CD8-positive, alpha-beta memory T cell (primary cell): ENCODE data around the gene SMS. TPM values are rescaled to one million over a fixed set of nuclear protein-coding genes. Genes with fewer than 3 reads are reported as not detected.

ENCODE experiments used
- CTCF ChIA-PET: fragments of 350-600 bp; sonication (Branson Sonifier 250); formaldehyde crosslinking; loops from one replicate; lab custom pipeline; 2021; ENCODE audit warnings: antibody characterized with exemption; lab: Charles Lee
- POLR2A ChIA-PET: fragments of 350-600 bp; sonication (Branson Sonifier 250); formaldehyde crosslinking; loops from one replicate; lab custom pipeline; 2021; ENCODE audit warnings: antibody characterized with exemption; lab: Charles Lee
- DNase-seq, 5 donors: peaks; one replicate each; pipeline versions ENCODE4 v3.0.0 to v3.0.0-alpha.2; 2020 to 2022; ENCODE audit warnings: mixed read lengths in 1 of 5
- H3K27ac ChIP-seq: one replicate; pipeline ENCODE4 v1.7.0; 2013; ENCODE audit warnings: low read depth, mild to moderate bottlenecking, low read length, moderate library complexity
- H3K27me3 ChIP-seq: 2 replicates; pipeline ENCODE4 v1.7.0; 2013; ENCODE audit warnings: low read length, mild to moderate bottlenecking; ENCODE audit not compliant: insufficient read depth, poor library complexity, severe bottlenecking
- H3K36me3 ChIP-seq: 2 replicates; pipeline ENCODE4 v1.7.0; 2013; ENCODE audit warnings: mild to moderate bottlenecking, low read length, moderate library complexity; ENCODE audit not compliant: insufficient read depth
- H3K4me1 ChIP-seq: 2 replicates; pipeline ENCODE4 v1.7.0; 2013; ENCODE audit warnings: mild to moderate bottlenecking, low read length, moderate library complexity; ENCODE audit not compliant: insufficient read depth
- H3K4me3 ChIP-seq: 2 replicates; pipeline ENCODE4 v1.7.0; 2013; ENCODE audit warnings: mild to moderate bottlenecking, low read length
- H3K9me3 ChIP-seq: 2 replicates; pipeline ENCODE4 v1.7.0; 2013; ENCODE audit warnings: mild to moderate bottlenecking, low read length
- H3K27ac Mint-ChIP-seq, 8 donors: one replicate each; pipeline ENCODE4 v1.8.0; 2020 to 2021; ENCODE audit warnings: mixed read lengths in 8 of 8, mild to moderate bottlenecking in 6 of 8, inconsistent platforms in 3 of 8, moderate library complexity in 3 of 8
- H3K27me3 Mint-ChIP-seq, 2 donors: one replicate each; pipeline ENCODE4 v1.8.0; 2020 to 2021; ENCODE audit warnings: mixed read lengths in 2 of 2, mild to moderate bottlenecking in 1 of 2, moderate library complexity in 1 of 2
- H3K36me3 Mint-ChIP-seq, 3 donors: one replicate each; pipeline ENCODE4 v1.8.0; 2020 to 2021; ENCODE audit warnings: mixed read lengths in 3 of 3, inconsistent platforms in 1 of 3, mild to moderate bottlenecking in 1 of 3
- H3K4me1 Mint-ChIP-seq, 3 donors: one replicate each; pipeline ENCODE4 v1.8.0; 2020 to 2021; ENCODE audit warnings: mixed read lengths in 3 of 3, inconsistent platforms in 1 of 3, mild to moderate bottlenecking in 1 of 3
- H3K4me3 Mint-ChIP-seq, 7 donors: one replicate each; pipeline ENCODE4 v1.8.0; 2020 to 2021; ENCODE audit warnings: mixed read lengths in 7 of 7, mild to moderate bottlenecking in 6 of 7, moderate library complexity in 4 of 7, inconsistent platforms in 2 of 7
- H3K9me3 Mint-ChIP-seq, 5 donors: one replicate each; pipeline ENCODE4 v1.8.0; 2020 to 2022; ENCODE audit warnings: mixed read lengths in 5 of 5, mild to moderate bottlenecking in 3 of 5, moderate library complexity in 2 of 5, inconsistent platforms in 1 of 5
- polyA plus RNA-seq: library from polyadenylated mRNA; unstranded; fragments of 300-500 nt; fragmentation: Illumina TruSeq; gene quantifications from one replicate; pipeline ENCODE4 v1.2.3, GENCODE V29; 2021
- total RNA-seq, 2 experiments: library from RNA; stranded (reverse); gene quantifications; one replicate each; pipeline ENCODE4 v1.2.3, GENCODE V29; 2021

Gene SMS
- total and polyA plus RNA-seq, 3 experiments from 2014 or later, result 69.3 to 134 (median 131) TPM

DNA sequence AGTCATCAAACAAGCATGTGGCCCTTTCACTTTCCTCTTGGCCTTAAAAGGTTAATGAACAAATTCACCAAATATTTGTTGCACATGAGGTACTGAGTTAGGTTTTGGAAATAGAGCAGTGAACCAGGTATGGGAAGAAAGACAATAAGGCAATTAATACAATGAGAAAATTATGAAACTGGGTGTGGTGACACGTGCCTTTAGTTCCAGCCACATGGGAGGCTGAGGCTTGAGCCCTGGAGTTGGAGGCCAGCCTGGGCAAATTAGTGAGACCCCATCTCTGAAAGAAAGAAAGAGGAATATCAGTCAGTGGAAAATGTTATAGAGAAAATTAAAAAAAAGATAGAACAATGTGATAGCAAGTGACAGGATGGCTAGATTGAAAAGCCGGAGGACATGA is 99.7 kb downstream of the SMS start:
- no peak overlapping the region for H3K4me3 ChIP-seq
- H3K9me3 Mint-ChIP-seq, result peaks cover 0 to 2% (median 0%) of the 10 kb centered on the region in 5 donors
- H3K27ac Mint-ChIP-seq, result no peak overlapping the region
- no peak for DNase-seq
- H3K4me3 Mint-ChIP-seq, result no peak overlapping the region
- no peaks in the 10 kb centered on the region for H3K36me3 ChIP-seq
- no peak overlapping the region for H3K27ac ChIP-seq
- no peaks in the 10 kb centered on the region for H3K9me3 ChIP-seq
- ChIA-PET POLR2A (no interaction called here), CTCF (no interaction called here)
- H3K36me3 Mint-ChIP-seq, result peaks cover 0 to 3% (median 0%) of the 10 kb centered on the region in 3 donors
- H3K27me3 Mint-ChIP-seq, result peaks cover 2 to 6% of the 10 kb centered on the region in 2 donors
- peaks cover 0 to 11% (median 4%) of the 10 kb centered on the region in 3 donors for H3K4me1 Mint-ChIP-seq
- no peaks in the 10 kb centered on the region for H3K4me1 ChIP-seq
- no peaks in the 10 kb centered on the region for H3K27me3 ChIP-seq

DNA sequence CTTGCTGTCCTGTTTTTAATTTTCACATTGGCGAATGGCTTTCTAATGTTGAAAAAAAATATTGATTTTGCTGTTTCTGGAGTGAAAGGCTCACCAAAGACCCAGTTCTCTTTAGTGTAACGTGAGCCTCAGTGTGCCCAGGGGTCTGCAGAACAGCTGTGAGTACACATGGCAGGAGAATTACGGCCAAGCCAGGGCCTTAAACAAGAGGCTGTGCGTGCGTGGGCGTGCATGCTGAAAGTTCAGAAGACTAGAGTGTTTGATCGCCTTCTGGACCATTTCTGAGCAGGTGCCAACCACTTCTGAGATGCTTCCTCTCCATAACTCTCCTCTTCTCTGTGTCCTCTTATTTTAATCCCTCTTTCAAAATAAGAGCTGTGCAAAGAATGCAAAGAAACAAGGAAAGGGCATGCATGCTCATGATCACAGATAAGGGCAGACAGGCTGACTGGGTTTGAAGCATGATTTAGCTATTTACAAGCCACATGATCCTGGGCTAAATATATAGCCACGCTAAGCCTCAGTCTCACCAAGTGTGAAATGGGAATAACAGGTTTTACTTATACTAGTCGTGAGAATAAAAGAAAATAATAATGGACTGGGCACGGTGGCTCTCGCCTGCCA is 101.5 kb downstream of the SMS start:
- no peak overlapping the region for H3K4me3 ChIP-seq
- H3K27ac Mint-ChIP-seq, result no peak overlapping the region
- H3K36me3 ChIP-seq, result no peaks in the 10 kb centered on the region
- no peak overlapping the region for H3K4me3 Mint-ChIP-seq
- H3K27me3 Mint-ChIP-seq, result peaks cover 2 to 8% of the 10 kb centered on the region in 2 donors
- H3K9me3 ChIP-seq, result no peaks in the 10 kb centered on the region
- ChIA-PET CTCF (no interaction called here), POLR2A (no interaction called here)
- no peak overlapping the region for H3K27ac ChIP-seq
- H3K9me3 Mint-ChIP-seq, result peaks cover 0 to 2% (median 0%) of the 10 kb centered on the region in 5 donors
- H3K4me1 Mint-ChIP-seq, result peaks cover 0 to 11% (median 4%) of the 10 kb centered on the region in 3 donors
- H3K4me1 ChIP-seq, result no peaks in the 10 kb centered on the region
- no peak for DNase-seq
- H3K27me3 ChIP-seq, result no peaks in the 10 kb centered on the region
- peaks cover 0 to 3% (median 0%) of the 10 kb centered on the region in 3 donors for H3K36me3 Mint-ChIP-seq

DNA sequence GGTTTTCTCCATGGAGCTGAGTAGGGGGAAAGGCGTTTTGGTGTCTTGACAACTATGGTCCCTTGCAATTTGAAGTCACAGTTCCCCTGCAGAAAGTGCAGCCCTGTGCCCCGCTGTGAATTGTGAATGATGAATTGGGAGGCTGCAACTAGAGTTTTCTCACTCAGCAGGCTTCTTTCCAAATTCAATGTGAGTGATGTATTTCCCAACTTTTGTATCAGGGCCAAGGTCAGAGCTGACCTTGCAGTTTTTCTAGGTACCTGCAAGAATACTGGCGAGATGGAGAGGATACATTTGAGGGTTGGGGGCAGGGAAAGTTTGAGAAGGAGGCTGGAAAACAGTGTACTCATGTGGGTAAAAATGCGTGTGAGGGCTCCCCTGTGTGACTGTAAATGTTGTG is 103.4 kb downstream of the SMS start:
- H3K27ac Mint-ChIP-seq, result no peak overlapping the region
- Histone ChIP-seq H3K4me1 (no peaks in the 10 kb centered on the region), H3K36me3 (no peaks in the 10 kb centered on the region), H3K4me3 (no peak overlapping the region), H3K27me3 (no peaks in the 10 kb centered on the region), H3K27ac (no peak overlapping the region), H3K9me3 (no peaks in the 10 kb centered on the region)
- no peaks in the 10 kb centered on the region for H3K36me3 Mint-ChIP-seq
- POLR2A ChIA-PET, result interaction anchor here (0.5 kb wide), 1 partner anchor 1791 kb away, joined by 4 read pairs; no protein-coding TSS in a partner anchor
- H3K4me1 Mint-ChIP-seq, result peaks cover 0 to 6% (median 0%) of the 10 kb centered on the region in 3 donors
- no peak overlapping the region for H3K4me3 Mint-ChIP-seq
- H3K9me3 Mint-ChIP-seq, result peaks cover 0 to 2% (median 0%) of the 10 kb centered on the region in 5 donors
- DNase-seq, result no peak
- CTCF ChIA-PET, result no interaction called here
- peaks cover 0 to 6% of the 10 kb centered on the region in 2 donors for H3K27me3 Mint-ChIP-seq

Other genes with a start within 250 kb of the SMS start
- gene SMPX, start 182.6 kb upstream of the SMS start, total RNA-seq, result not detected
- gene SMPX, start 182.6 kb upstream of the SMS start, polyA plus RNA-seq, result not detected
- 1 to 10 TPM; 8.3 to 8.8 TPM for gene MBTPS2, start 101.1 kb upstream of the SMS start, total RNA-seq
- 5.4 TPM for gene MBTPS2, start 101.1 kb upstream of the SMS start, polyA plus RNA-seq
- gene YY2, start 84.7 kb upstream of the SMS start, total RNA-seq, result 1 to 10 TPM; 1.8 to 2.0 TPM
- gene YY2, start 84.7 kb upstream of the SMS start, polyA plus RNA-seq, result 0.59 TPM
- gene PHEX, start 91.6 kb downstream of the SMS start, total RNA-seq, result 10 to 100 TPM; 20.1 to 20.8 TPM
- gene PHEX, start 91.6 kb downstream of the SMS start, polyA plus RNA-seq, result 0.36 TPM